NCI-H526 treated with DMSO at 0.1 percent for 48 hours (cell line): ENCODE measurements around the gene TBXA2R.

Experiments
- DNase-seq: peaks from one replicate; lab custom pipeline; 2025; lab: John Stamatoyannopoulos, UW

Gene TBXA2R

GRCh38 chr19:3551792-3552095, 54.9 kb downstream of the TBXA2R start:
- no peak for DNase-seq

DNA sequence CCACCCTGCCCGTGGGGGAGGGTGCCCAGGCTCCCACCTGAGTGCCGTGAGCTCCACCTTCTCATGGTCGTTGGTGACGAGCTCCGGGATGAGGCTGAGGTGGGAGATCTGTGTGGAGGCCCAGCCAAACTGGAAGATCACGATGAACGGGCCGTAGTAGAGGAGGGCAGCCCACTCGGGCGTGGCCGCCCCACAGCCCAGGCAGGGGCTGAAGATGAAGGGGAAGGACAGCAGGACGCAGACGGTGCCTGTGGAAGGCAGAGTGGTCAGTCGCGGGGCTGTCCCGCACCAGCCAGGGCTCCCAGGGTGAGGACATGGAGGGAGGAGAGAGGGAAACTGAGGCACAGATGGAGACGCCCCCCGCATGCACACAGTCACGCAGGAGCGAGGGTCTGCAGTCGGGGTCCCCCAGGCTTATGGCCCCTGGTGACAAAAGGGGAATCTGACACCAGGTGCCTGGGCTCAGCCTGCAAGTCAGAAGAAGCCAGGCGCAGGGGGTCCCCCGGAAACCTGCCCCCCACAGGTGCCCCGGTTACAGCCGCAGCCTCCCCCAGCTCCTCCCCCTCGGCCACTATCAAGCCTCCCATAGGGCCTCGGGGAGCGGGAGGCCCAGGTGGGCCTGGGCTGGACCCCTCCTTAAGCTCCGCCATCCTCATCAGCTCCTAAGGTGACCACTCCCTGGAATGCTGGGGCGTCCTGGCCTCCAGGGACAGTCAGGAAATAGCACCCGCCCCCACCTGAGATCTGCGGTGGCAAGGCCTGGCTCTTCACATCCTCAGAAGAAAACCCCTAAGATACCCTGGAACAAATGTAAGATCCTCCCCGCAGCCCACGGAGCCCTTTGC, 55.5 kb downstream of the TBXA2R start:
- DNase-seq = no peak

DNA sequence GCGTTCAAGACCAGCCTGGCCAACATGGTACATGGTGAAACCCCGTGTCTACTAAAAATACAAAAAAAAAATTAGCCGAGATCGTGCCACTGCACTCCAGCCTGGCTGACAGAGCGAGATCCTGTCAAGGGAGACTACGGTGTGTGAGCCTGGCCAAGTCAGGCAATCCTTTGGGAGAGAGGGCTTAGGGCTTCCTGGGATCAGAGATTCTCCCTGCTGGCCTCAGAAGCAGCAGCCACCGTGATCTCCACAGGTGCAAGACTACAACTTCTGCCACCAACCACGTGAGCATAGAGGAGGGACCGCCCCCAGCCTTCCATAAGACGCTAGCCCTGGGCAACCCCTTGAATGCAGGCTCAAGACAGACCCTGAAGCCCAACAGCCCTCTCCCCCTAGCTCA, 56.9 kb downstream of the TBXA2R start:
- DNase-seq = no peak

DNA sequence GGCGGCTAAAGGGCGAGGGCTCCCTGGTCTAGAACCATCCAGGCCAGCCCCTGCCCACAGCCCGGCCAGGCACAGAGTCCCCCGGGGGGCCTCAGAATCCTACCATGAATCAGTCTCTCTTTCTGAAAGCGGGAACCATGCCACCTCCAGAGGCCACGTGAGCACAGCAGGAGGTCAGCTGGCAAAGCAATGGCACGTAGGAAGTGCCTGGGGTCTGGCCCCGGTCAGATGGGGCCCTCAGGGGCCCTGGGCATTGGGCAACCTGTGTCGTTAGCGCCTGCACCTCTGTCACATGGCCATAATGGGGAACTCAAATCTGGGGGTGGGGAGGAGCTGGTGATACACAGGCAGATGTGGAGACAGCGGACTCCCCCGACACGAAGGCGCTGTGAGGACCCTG, 58.1 kb downstream of the TBXA2R start:
- no peak for DNase-seq

DNA sequence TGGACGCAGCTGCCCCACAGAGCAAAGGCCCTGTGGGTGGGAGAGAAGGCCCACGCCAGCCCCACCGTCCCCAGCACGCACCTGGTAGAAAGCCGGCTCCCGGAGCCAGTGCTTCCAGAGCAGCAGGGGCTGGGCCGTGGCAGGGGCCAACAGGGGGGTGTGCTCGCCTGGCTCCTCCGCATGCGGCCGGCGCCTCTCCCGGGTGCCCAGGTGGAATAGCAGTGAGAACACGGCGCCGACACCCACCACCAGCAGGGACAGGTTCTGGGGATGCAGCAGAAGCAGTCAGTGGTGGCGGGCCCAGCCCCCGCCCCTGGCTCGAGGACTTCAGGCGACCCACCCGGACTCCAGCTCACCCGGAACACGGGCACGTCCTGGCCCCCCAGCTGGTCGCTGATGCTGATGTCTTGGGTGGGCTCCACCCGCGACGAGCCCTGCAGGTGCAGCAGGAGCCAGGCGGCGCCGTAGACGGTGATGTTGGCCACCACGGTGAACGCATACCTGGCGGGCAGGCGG, 58.9 kb downstream of the TBXA2R start:
- no peak for DNase-seq

GRCh38 chr19:3547301-3547731, 59.4 kb downstream of the TBXA2R start:
- no peak for DNase-seq

DNA sequence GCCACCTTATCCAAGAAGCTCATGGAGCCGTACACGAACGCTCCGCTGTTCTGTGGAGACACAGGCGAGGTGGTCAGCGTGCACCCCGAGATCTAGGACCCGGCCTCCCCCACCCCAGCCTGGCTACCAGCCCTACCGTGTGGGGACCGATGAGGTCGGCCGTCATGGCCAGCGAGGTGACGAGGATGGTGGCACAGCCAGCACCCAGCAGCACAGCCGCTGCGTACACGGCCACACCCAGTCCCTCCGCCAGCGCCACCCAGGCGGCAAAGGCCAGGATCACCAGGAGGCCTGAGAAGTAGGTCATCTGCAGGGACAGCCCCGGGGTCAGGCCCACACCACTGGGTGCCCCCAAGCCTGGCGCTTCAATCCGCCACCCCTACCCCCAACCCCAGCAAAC, 60.6 kb downstream of the TBXA2R start:
- no peak for DNase-seq

DNA sequence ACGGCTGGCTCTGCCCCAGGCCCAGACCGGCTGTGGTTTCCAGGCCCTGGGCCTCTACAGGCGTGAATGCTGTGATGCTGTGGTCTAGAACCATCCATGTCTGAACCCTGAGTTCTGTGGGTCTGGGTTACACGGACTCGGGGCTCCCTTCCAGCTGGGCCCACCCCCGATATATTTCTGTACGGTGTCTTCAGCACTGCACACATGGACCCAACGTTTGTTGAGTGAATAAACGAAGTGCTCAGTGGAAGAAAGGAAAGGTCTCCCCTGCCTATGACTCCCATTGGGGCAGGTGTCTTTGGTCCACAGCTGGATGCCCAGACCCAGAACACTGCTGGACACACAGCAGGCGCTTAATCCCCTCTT, 61.0 kb downstream of the TBXA2R start:
- DNase-seq = no peak

- no peak for DNase-seq
These were observed 61.7 kb downstream of the TBXA2R start for GRCh38 chr19:3544742-3545668.
